Activated naive CD4-positive, alpha-beta T cell treated with anti-CD3 and anti-CD28 coated beads, Interleukin-2, amount 50 U/mL, for 24 hours (primary cell): ENCODE results near the gene TDRD15.
"Not testable (repeated sequence)": the region's sequence is repeated elsewhere in the genome, so short reads cannot be mapped to it uniquely, and the experiment has no call there.

ENCODE experiments used
- H3K27ac Mint-ChIP-seq: one replicate; pipeline ENCODE4 v1.8.0; 2021; ENCODE audit warnings: mild to moderate bottlenecking, mixed read lengths
- H3K27me3 Mint-ChIP-seq: one replicate; pipeline ENCODE4 v1.8.0; 2021; ENCODE audit warnings: mixed read lengths
- H3K36me3 Mint-ChIP-seq: one replicate; pipeline ENCODE4 v1.8.0; 2021; ENCODE audit warnings: mixed read lengths
- H3K4me1 Mint-ChIP-seq: one replicate; pipeline ENCODE4 v1.8.0; 2021; ENCODE audit warnings: mixed read lengths
- H3K4me3 Mint-ChIP-seq: one replicate; pipeline ENCODE4 v1.8.0; 2021; ENCODE audit warnings: mild to moderate bottlenecking, mixed read lengths
- H3K9me3 Mint-ChIP-seq: one replicate; pipeline ENCODE4 v1.8.0; 2021; ENCODE audit warnings: mixed read lengths

The TDRD15 gene

DNA sequence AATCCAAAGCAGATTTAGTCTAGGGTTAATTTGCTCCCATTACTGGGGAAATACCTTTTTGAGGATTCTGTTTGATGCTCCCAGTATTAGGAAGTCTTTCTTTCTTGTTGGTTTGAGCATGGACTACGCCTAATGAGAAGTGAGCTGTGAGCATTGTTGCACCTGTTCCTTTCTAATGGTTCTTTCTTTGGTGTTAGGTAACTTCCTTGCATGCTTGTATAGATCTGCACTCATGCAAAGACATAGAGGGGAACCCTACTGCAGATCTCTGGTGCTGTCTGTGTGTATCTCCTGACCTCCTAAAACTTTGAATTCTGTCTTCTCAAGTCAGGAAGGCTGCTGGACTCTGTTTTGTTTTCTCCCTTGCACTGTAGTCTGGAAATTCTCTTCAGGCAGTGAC is 12.8 kb upstream of the TDRD15 start:
- Mint-ChIP-seq H3K27me3 (peaks cover 6% of the 10 kb centered on the region), H3K9me3 (no peaks in the 10 kb centered on the region), H3K36me3 (no peaks in the 10 kb centered on the region), H3K4me3 (no peak overlapping the region), H3K27ac (no peak overlapping the region), H3K4me1 (no peaks in the 10 kb centered on the region)

DNA sequence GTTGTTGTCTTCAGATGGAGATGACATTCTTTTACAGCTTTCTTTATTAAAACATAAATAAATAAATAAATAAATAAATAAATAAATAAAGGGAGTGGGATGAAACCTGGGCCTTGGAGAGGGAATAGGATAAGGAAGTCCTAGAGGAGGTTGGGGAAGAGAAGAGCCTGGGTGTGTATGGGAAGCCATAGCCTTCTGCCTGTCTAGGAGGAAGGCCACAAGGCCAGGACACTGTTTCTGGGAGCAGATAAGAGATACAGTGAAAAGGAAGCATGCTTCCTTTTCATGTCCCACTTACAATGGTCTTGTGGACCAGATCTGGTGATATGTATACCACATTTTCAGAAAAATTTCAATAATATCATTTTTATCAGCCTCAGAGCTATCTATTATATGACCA is 6.1 kb upstream of the TDRD15 start:
- Mint-ChIP-seq H3K4me3 (no peak overlapping the region), H3K27ac (no peak overlapping the region), H3K9me3 (no peaks in the 10 kb centered on the region), H3K4me1 (no peaks in the 10 kb centered on the region), H3K27me3 (peaks cover 9% of the 10 kb centered on the region), H3K36me3 (no peaks in the 10 kb centered on the region)

DNA sequence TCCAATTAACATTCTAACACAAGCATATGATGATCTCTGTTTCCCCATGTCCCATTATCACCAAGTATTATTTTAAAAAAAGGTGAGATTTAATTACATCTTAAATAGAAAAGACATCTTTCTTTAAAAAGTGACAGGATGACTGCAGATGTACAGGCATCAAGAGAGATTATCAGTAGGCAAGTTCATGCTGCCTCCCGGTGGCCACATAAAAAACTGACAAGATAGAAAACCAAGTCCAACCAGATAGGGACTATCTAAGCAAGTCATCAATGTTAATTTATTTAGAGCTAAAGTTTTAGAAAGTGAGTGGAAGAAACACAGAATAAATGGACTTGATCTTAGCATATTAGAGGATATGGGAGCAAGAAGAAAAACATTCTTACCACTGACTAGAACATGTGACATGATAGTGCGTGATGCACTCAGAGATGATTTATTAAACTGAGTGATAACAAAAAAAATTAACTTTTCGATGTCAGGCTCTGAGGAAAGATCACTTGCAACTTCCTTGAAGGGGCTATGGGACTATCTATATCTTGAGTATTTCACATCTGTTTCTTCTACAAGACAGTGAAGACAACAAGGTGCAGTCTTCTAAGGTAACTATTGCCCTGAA is 5.4 kb upstream of the TDRD15 start:
- Mint-ChIP-seq H3K9me3 (no peaks in the 10 kb centered on the region), H3K27ac (no peak overlapping the region), H3K4me3 (no peak overlapping the region), H3K4me1 (no peaks in the 10 kb centered on the region), H3K27me3 (peaks cover 7% of the 10 kb centered on the region), H3K36me3 (no peaks in the 10 kb centered on the region)

DNA sequence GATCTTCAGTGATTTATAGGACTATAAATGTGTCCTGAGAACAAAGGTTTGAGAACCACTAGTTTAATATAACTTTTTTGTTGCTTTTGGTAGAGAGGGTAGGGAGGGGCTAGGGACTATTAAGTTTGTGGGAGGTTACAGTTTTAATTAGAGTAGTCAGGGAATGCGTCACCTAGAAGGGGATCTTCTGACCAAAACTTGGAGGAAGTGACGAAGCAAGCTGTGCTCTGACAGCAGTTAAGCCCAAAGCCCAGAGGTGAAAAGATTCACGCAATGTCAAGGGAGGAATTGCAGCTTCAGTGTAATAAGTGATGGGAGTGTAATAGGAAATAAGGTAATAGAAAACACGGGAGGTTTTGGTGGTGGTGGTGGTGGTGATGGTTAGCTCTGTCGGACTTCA is 8.1 kb downstream of the TDRD15 start:
- no peak overlapping the region for H3K4me3 Mint-ChIP-seq
- peaks cover 3% of the 10 kb centered on the region for H3K27me3 Mint-ChIP-seq
- H3K27ac Mint-ChIP-seq, result no peak overlapping the region
- no peaks in the 10 kb centered on the region for H3K9me3 Mint-ChIP-seq
- H3K4me1 Mint-ChIP-seq, result no peaks in the 10 kb centered on the region
- H3K36me3 Mint-ChIP-seq, result no peaks in the 10 kb centered on the region

DNA sequence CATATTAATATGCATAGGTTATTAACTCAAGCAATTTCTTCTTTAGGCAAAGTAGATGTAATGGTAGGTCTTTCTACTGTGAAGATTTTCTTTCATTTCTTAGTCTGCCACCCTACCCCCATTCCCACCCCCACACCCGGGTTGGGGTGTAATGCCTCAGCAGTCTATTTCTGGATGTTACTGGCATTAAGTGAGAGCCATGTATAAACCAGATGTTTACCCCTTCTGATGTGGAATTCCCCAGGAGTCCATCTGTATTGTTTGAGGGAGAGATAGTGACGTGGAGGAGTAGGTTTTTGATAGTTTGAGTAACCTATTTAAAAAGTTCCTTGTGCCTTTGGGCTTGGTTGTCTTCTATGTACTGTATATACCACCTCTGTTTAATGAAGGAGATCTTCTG is 11.8 kb downstream of the TDRD15 start:
- Mint-ChIP-seq H3K4me1 (no peaks in the 10 kb centered on the region), H3K4me3 (no peak overlapping the region), H3K27me3 (peaks cover 5% of the 10 kb centered on the region), H3K27ac (no peak overlapping the region), H3K36me3 (no peaks in the 10 kb centered on the region), H3K9me3 (no peaks in the 10 kb centered on the region)

DNA sequence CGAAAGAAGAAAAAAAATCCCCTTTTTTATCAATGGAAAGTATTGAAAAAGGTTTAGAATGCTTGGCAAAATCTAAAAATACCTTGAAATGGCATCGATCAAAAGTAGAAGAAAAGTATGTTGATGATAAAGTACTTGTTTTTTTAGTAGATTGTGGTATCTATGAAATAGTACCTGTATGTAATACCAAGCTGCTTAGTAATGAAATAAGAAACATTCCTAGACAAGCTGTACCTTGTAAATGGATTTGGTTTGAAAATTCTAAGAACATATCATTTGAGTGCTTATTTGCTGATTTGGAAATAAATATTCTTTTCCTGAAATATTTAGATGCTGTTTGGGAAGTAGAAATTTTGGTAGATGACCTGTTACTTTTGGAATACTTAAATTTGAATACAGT is 18.4 kb downstream of the TDRD15 start:
- no peaks in the 10 kb centered on the region for H3K36me3 Mint-ChIP-seq
- no peaks in the 10 kb centered on the region for H3K9me3 Mint-ChIP-seq
- H3K27me3 Mint-ChIP-seq, result peaks cover 2% of the 10 kb centered on the region
- no peak overlapping the region for H3K27ac Mint-ChIP-seq
- H3K4me1 Mint-ChIP-seq, result no peaks in the 10 kb centered on the region
- no peak overlapping the region for H3K4me3 Mint-ChIP-seq

DNA sequence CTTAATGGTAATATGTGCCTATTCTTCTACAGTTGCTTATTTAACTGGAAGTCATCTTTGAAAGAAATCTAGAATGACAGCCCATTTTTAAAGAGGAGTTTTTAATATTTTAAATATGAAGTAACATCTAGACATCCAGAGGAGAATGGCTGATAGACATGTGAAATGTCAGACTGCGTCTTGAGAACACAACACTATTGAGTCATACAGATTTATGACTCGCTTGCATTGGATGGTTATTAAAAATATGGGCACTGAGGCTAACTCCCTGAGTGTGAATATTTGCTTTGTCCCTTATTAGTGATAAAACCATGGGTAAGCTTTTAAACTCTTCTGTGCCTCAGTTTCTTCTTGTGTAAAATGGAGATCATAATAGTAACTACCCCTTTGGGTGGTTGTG is 22.9 kb downstream of the TDRD15 start:
- Mint-ChIP-seq H3K27me3 (no peaks in the 10 kb centered on the region), H3K27ac (no peak overlapping the region), H3K4me1 (no peaks in the 10 kb centered on the region), H3K4me3 (no peak overlapping the region), H3K36me3 (no peaks in the 10 kb centered on the region), H3K9me3 (no peaks in the 10 kb centered on the region)

DNA sequence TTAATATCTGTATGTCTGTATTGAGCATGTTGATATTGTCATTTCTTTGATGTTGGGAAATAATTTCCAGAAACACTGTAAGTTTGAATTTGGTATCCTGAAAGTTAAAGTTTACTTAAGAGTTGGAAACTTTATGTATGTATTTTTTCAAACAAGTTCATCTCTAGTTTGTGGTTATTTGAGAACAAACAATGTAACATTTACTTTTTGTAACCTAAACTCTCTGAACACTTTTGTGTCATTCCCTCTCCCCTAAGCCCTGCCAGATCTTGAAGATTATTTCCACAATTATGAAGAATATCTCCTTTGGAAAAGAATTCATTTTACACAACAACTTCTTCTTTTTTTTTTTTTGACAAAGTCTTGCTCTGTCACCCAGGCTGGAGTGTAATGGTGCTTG is 24.9 kb downstream of the TDRD15 start:
- no peak overlapping the region for H3K27ac Mint-ChIP-seq
- no peak overlapping the region for H3K4me3 Mint-ChIP-seq
- H3K27me3 Mint-ChIP-seq, result peaks cover 5% of the 10 kb centered on the region
- no peaks in the 10 kb centered on the region for H3K4me1 Mint-ChIP-seq
- no peaks in the 10 kb centered on the region for H3K9me3 Mint-ChIP-seq
- no peaks in the 10 kb centered on the region for H3K36me3 Mint-ChIP-seq

DNA sequence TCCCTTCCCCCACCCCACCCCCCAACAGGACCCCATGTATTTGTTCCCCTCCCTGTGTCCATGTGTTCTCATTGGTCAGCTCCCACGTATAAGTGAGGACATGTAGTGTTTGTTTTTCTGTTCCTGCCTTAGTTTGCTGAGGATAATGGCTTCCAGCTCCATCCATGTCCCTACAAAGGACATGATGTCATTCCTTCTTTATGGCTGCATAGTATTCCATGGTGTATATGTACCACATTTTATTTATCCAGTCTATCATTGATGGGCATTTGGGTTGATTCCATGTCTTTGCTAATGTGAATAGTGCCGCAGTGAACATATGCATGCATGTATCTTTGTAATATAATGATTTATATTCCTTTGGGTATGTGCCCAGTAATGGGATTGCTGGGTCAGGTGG is 27.5 kb downstream of the TDRD15 start:
- not testable (repeated sequence) for H3K9me3 Mint-ChIP-seq

DNA sequence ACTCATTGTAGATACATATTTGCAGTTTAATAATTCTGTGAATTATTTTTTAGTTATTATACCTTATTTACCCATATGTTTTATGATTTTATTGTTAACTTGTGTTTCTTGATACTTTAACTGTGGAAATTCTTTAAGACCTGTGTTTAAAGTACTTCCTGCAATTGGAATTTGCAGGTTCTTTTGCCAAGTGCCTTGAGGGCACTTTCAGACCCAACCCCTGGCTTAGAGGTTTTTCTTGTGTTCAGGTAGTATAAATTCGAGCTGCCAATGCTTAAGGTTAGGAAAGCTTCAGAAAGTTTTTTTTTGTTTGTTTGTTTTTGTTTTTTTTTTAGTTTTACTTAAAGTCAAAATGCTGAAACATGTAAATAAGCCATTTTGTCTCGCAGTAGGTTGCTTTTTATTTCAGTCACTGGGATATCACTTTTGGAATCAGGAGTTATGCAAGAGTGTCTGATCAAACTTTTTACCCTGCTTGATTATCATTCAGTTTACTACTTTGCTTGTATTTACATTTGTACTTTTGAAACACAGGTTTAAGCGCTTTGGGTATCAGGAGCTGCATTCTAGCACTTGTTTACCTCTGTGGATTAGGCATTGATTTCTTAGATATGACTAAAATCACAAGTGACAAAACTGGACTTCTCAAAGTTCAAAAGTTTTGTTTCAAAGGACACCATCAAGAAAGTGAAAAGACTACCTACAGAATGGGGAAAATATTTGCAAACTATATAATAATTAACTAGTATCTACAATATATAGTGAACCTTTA is 31.8 kb downstream of the TDRD15 start:
- Mint-ChIP-seq H3K4me3 (no peak overlapping the region), H3K27ac (no peak overlapping the region), H3K4me1 (no peaks in the 10 kb centered on the region), H3K36me3 (no peaks in the 10 kb centered on the region), H3K27me3 (peaks cover 5% of the 10 kb centered on the region), H3K9me3 (peaks cover 5% of the 10 kb centered on the region)

More for the DNA sequence above, 27.5 kb downstream of the TDRD15 start:
- not testable (repeated sequence) for H3K27me3 Mint-ChIP-seq, H3K4me3 Mint-ChIP-seq, H3K4me1 Mint-ChIP-seq, H3K27ac Mint-ChIP-seq, H3K36me3 Mint-ChIP-seq

DNA sequence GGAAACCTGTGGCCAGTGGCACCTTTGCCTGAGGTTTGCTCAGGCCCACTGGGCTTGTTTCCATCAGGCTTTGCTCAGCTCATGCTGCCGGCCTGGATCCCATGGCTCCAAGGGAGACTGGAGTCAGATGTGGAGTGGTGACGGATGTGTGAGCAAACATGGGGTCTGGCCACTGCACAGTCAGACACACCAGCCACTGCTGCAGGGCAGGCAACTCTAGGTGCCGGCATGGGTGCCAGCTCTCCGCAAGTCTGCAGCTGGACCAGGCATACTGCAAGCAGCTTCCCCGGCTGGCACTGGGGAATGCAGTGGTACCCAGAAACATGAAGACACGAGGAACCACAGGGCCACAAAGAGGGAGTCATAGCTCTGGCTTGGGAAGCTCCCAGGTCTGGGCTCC is 37.4 kb downstream of the TDRD15 start:
- H3K9me3 Mint-ChIP-seq, result peaks cover 5% of the 10 kb centered on the region
- H3K36me3 Mint-ChIP-seq, result no peaks in the 10 kb centered on the region
- no peak overlapping the region for H3K4me3 Mint-ChIP-seq
- H3K27ac Mint-ChIP-seq, result no peak overlapping the region
- H3K4me1 Mint-ChIP-seq, result no peaks in the 10 kb centered on the region
- H3K27me3 Mint-ChIP-seq, result no peaks in the 10 kb centered on the region

DNA sequence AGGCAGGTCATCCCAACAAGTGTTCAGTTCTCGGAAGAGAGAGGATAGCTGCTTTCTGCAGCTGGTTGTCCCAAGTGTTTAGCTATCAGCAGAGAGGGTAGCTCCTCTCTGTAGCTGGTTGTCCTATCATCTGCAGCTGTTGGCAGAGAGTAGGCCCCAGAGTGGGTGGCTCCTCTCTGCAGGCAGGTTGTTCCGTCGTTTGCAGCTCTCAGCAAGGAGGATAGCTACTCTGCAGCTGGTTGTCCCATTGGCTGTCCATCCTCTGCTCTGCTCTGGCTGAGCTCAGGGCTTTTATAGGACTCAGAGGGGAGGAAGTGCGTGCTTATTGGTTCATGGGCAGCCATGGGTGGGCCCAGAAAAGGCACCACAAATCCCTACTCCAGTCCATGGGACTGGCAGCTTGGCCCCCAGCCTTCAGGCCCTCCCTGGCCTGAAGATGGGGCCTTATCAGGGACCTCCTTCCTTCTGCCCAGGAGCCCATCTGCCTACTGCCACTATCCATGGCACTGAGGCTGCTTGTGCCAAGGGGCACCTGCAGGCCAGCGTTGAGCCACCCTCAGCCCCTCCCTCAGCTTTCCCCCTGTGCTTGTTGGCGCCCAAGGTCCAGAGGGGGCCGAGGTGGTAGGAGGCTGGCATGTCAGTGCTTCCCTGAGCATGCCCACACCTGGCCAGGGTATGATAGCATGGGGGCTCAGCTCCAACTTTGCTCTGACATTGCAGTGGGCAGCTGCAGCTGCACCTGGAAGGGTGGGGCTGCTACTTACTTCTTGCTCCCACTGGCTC is 38.3 kb downstream of the TDRD15 start:
- H3K27me3 Mint-ChIP-seq, result no peaks in the 10 kb centered on the region
- H3K36me3 Mint-ChIP-seq, result no peaks in the 10 kb centered on the region
- H3K4me3 Mint-ChIP-seq, result no peak overlapping the region
- H3K9me3 Mint-ChIP-seq, result peaks cover 5% of the 10 kb centered on the region
- H3K27ac Mint-ChIP-seq, result no peak overlapping the region
- no peaks in the 10 kb centered on the region for H3K4me1 Mint-ChIP-seq

DNA sequence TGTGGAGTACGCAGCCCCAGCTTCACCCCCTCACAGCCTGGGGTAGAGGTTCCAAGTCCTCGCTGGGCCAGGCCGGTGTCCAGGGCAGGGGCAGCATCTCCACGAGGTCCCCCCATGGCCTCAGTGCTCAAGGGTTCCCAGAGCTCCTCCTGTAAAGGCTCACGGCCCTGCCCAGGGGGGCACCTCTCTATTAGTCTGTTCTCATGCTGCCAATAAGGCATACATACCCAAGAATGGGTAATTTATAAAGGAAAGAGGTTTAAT is 38.8 kb downstream of the TDRD15 start:
- Mint-ChIP-seq H3K4me3 (no peak overlapping the region), H3K9me3 (peaks cover 5% of the 10 kb centered on the region), H3K4me1 (no peaks in the 10 kb centered on the region), H3K36me3 (no peaks in the 10 kb centered on the region), H3K27me3 (no peaks in the 10 kb centered on the region), H3K27ac (no peak overlapping the region)

DNA sequence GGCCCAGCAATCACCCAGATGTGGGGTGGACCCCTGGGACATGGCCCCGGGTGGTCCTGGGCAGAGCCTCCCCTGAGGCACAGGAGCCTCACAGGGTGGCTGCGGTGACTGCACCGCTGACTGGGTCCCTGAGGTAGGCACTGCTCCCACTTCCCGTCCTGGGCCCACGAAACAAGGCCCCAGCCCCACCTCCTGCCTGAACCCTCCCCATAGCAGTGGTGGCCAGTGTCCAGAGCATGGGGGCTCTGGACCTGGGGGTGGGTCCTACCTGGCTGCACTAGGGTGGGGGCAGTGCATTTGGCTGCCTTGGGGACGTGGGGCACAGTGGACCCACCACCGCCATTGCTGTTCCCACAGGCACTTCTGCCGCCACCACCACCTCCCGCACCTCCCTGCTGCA is 39.4 kb downstream of the TDRD15 start:
- Mint-ChIP-seq H3K4me3 (no peak overlapping the region), H3K9me3 (peaks cover 5% of the 10 kb centered on the region), H3K27me3 (no peaks in the 10 kb centered on the region), H3K27ac (no peak overlapping the region), H3K36me3 (no peaks in the 10 kb centered on the region), H3K4me1 (no peaks in the 10 kb centered on the region)

DNA sequence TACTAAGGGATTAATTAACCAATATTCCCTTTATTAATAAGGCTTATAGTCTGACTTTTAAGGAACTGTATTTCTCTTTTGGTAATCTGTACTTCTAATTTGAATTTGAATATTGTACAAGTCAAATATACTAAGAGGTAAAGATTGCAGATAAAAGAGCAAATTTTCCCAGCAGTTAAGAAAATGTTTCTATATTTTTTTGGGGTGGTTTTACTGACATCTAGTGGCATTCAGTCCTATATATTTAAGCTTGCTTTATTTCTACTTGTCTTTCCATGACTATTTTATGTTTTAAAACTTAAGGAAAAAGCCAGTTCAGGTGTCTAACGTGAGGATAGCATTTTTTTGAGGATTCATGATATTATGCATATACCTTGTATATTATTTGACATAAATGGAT is 41.6 kb downstream of the TDRD15 start:
- Mint-ChIP-seq H3K27me3 (no peaks in the 10 kb centered on the region), H3K36me3 (no peaks in the 10 kb centered on the region), H3K4me1 (no peaks in the 10 kb centered on the region), H3K9me3 (no peaks in the 10 kb centered on the region), H3K4me3 (no peak overlapping the region), H3K27ac (no peak overlapping the region)

DNA sequence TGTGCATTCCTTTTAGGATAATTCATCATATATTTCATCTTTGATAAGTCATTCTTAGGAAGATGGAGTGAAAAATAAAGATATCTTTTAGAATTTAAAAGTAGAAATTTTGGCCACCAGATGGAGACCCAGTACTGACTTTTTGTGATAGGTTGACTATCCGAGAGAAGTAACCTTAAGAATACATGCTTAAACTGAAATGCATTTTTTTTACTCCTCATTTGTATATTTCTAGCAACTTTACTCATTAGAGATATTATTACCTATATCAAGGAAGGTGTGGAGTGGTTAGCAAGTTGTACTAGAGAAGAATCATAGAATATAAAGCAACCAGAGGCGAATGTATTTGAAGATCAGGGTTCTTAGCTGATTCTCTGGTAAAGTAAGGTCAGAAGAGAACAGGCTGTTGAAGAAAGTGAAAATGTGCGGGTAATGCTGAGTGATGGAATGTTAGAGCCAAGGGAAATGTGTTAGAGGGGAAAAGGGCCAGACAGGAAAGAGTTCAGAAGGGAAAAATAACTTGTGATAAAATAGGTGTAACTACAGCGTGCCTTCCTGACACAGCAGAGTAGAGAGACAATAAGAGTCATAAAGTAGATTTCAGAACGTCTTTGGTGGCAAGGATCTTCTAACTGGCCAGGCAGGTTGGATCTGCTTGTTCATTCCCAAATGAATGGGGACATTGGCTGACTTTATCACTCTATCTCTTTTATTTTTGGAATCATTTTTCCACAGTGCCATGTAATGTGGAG is 52.3 kb downstream of the TDRD15 start:
- no peak overlapping the region for H3K27ac Mint-ChIP-seq
- H3K4me3 Mint-ChIP-seq, result no peak overlapping the region
- no peaks in the 10 kb centered on the region for H3K4me1 Mint-ChIP-seq
- no peaks in the 10 kb centered on the region for H3K27me3 Mint-ChIP-seq
- H3K9me3 Mint-ChIP-seq, result no peaks in the 10 kb centered on the region
- no peaks in the 10 kb centered on the region for H3K36me3 Mint-ChIP-seq
